ENCODE data around the gene RUNX1. TPM values are rescaled to one million over a fixed set of nuclear protein-coding genes. Genes with fewer than 3 reads are reported as not detected.

Gene RUNX1
- total RNA-seq, 1 experiment from 2014 or later: 0.52 TPM

- no TSS peak for BruUV-seq (replicated peaks)
- intact Hi-C loops (cut with micrococcal nuclease; ENCODE audit: unreplicated experiment): no loop called here
- ChIA-PET CTCF (no interaction called here), POLR2A (ENCODE audit: low non-redundant PET) (no interaction called here)
- Histone ChIP-seq H3K4me3 (ENCODE audit: low read depth, low read length, poor library complexity, severe bottlenecking) (no peak overlapping the region), H3K27ac (ENCODE audit: low read depth, low read length, poor library complexity, severe bottlenecking) (no peak overlapping the region), H3K36me3 (ENCODE audit: insufficient read depth, low read length, poor library complexity, severe bottlenecking) (no peaks in the 10 kb centered on the region), H3K27me3 (replicated peaks; ENCODE audit: insufficient read depth, low read depth, low read length, poor library complexity) (peaks cover 3% of the 10 kb centered on the region), H3K9me3 (ENCODE audit: low read depth, low read length, poor library complexity, severe bottlenecking) (no peaks in the 10 kb centered on the region), H3K4me1 (ENCODE audit: insufficient read depth, low read length, poor library complexity, severe bottlenecking) (no peaks in the 10 kb centered on the region)
- no peak for DNase-seq (ENCODE audit: low spot score)
- TF ChIP-seq CTCF (conservative IDR thresholded peaks at IDR 0.05; ENCODE audit: low read depth, low read length) (no peak), EZH2 (IDR thresholded peaks at IDR 0.05; ENCODE audit: borderline replicate concordance, low read depth, low read length, poor library complexity, severe bottlenecking) (no peak)
These were observed 22.2 kb upstream of the RUNX1 start for GRCh38 chr21:35071347-35071746.

GRCh38 chr21:35070436-35070835, 21.3 kb upstream of the RUNX1 start:
- CTCF ChIA-PET: no interaction called here
- Histone ChIP-seq H3K4me1 (ENCODE audit: insufficient read depth, low read length, poor library complexity, severe bottlenecking) (no peaks in the 10 kb centered on the region), H3K9me3 (ENCODE audit: low read depth, low read length, poor library complexity, severe bottlenecking) (no peaks in the 10 kb centered on the region), H3K27me3 (replicated peaks; ENCODE audit: insufficient read depth, low read depth, low read length, poor library complexity) (peaks cover 3% of the 10 kb centered on the region), H3K36me3 (ENCODE audit: insufficient read depth, low read length, poor library complexity, severe bottlenecking) (no peaks in the 10 kb centered on the region), H3K27ac (ENCODE audit: low read depth, low read length, poor library complexity, severe bottlenecking) (no peak overlapping the region), H3K4me3 (ENCODE audit: low read depth, low read length, poor library complexity, severe bottlenecking) (no peak overlapping the region)
- intact Hi-C loops (cut with micrococcal nuclease; ENCODE audit: unreplicated experiment): no loop called here
- POLR2A ChIA-PET (ENCODE audit: low non-redundant PET): no interaction called here
- BruUV-seq (replicated peaks): no TSS peak
- DNase-seq (ENCODE audit: low spot score): no peak
- TF ChIP-seq CTCF (conservative IDR thresholded peaks at IDR 0.05; ENCODE audit: low read depth, low read length): no peak

GRCh38 chr21:35066824-35067223, 17.7 kb upstream of the RUNX1 start:
- POLR2A ChIA-PET (ENCODE audit: low non-redundant PET): no interaction called here
- no peak for TF ChIP-seq CTCF (conservative IDR thresholded peaks at IDR 0.05; ENCODE audit: low read depth, low read length)
- no peak for TF ChIP-seq EZH2 (IDR thresholded peaks at IDR 0.05; ENCODE audit: borderline replicate concordance, low read depth, low read length, poor library complexity, severe bottlenecking)
- Histone ChIP-seq H3K4me3 (ENCODE audit: low read depth, low read length, poor library complexity, severe bottlenecking) (no peak overlapping the region), H3K9me3 (ENCODE audit: low read depth, low read length, poor library complexity, severe bottlenecking) (no peaks in the 10 kb centered on the region), H3K27me3 (replicated peaks; ENCODE audit: insufficient read depth, low read depth, low read length, poor library complexity) (no peaks in the 10 kb centered on the region), H3K36me3 (ENCODE audit: insufficient read depth, low read length, poor library complexity, severe bottlenecking) (no peaks in the 10 kb centered on the region), H3K27ac (ENCODE audit: low read depth, low read length, poor library complexity, severe bottlenecking) (no peak overlapping the region), H3K4me1 (ENCODE audit: insufficient read depth, low read length, poor library complexity, severe bottlenecking) (no peaks in the 10 kb centered on the region)
- no peak for DNase-seq (ENCODE audit: low spot score)
- no TSS peak for BruUV-seq (replicated peaks)
- CTCF ChIA-PET: no interaction called here
- intact Hi-C loops (cut with micrococcal nuclease; ENCODE audit: unreplicated experiment): no loop called here

Measured in A673 (cell line).